Astrocyte (in vitro differentiated cells and primary cell): ENCODE data around the gene GLT1D1.

Source experiments
- CTCF ChIP-seq: IDR thresholded peaks from 2 replicates; pipeline ENCODE4 v1.5.1; 2011; ENCODE audit warnings: low read depth, mild to moderate bottlenecking, inconsistent platforms, low read length, moderate library complexity; ENCODE audit not compliant: insufficient read depth
- EZH2 ChIP-seq: IDR thresholded peaks from 2 replicates; pipeline ENCODE4 v1.6.1; 2012; ENCODE audit warnings: mild to moderate bottlenecking, low read length, inconsistent platforms; ENCODE audit not compliant: insufficient read depth

GRCh38 chr12:128977441-128977840, 124.2 kb downstream of the GLT1D1 start:
- TF ChIP-seq EZH2: no peak
- no peak for TF ChIP-seq CTCF
